PFSK-1 (cell line): Measurements from ENCODE around the gene CNNM4.

Experiments
- FOXP2 ChIP-seq: optimal IDR thresholded peaks from 2 replicates; pipeline ENCODE3; 2011; ENCODE audit warnings: borderline replicate concordance, control low read depth, inconsistent platforms; ENCODE audit not compliant: insufficient read depth; ENCODE audit errors: extremely low read length, extremely low read depth
- POLR2AphosphoS5 ChIP-seq: IDR thresholded peaks from 2 replicates; pipeline ENCODE4 v1.6.1; 2012; ENCODE audit warnings: low read depth, mild to moderate bottlenecking, control low read depth, low read length, moderate library complexity
- TAF1 ChIP-seq: IDR thresholded peaks from 2 replicates; pipeline ENCODE4 v1.6.1; 2012; ENCODE audit warnings: low read length, control low read depth, borderline replicate concordance; ENCODE audit not compliant: insufficient read depth

GRCh38 chr2:96772903-96773671, 12.4 kb downstream of the CNNM4 start:
- no peak for TF ChIP-seq POLR2AphosphoS5
- no peak for TF ChIP-seq FOXP2
- no peak for TF ChIP-seq TAF1
